HEK293T (cell line): ENCODE results near the gene ANKMY1.

Experiments used
- CTCF ChIA-PET: fragments of 350-600 bp; formaldehyde crosslinking; extraction: SDS; loops from one replicate; lab custom pipeline; 2021; ENCODE audit warnings: antibody characterized with exemption, inconsistent platforms; lab: Yijun Ruan, JAX
- POLR2A ChIA-PET: fragments of 350-600 bp; formaldehyde crosslinking; extraction: SDS; loops from one replicate; lab custom pipeline; 2020; ENCODE audit warnings: antibody characterized with exemption, inconsistent platforms; lab: Yijun Ruan, JAX
- DNase-seq: peaks from one replicate; pipeline ENCODE4 v3.0.0; 2012; ENCODE audit warnings: mixed read lengths; ENCODE audit errors: extremely low spot score
- ARNT ChIP-seq: fragments of 450-650 bp; IDR thresholded peaks from 2 replicates; pipeline ENCODE4 v1.6.1; 2017; ENCODE audit warnings: mild to moderate bottlenecking
- BHLHE40 ChIP-seq: fragments of 450-650 bp; IDR thresholded peaks from 2 replicates; pipeline ENCODE4 v1.6.1; 2016; ENCODE audit warnings: mild to moderate bottlenecking, moderate library complexity, borderline replicate concordance
- CTBP1 ChIP-seq: fragments of 450-650 bp; IDR thresholded peaks from 2 replicates; pipeline ENCODE4 v1.6.1; 2016; ENCODE audit warnings: borderline replicate concordance
- ELF4 ChIP-seq: fragments of 450-650 bp; IDR thresholded peaks from 2 replicates; pipeline ENCODE4 v1.6.1; 2017; ENCODE audit warnings: antibody characterized with exemption
- FOXA1 ChIP-seq: fragments of 450-650 bp; IDR thresholded peaks from 2 replicates; pipeline ENCODE4 v1.6.1; 2016; ENCODE audit warnings: mild to moderate bottlenecking
- FOXK2 ChIP-seq: fragments of 450-650 bp; IDR thresholded peaks from 2 replicates; pipeline ENCODE4 v1.6.1; 2016; ENCODE audit warnings: mild to moderate bottlenecking
- FOXM1 ChIP-seq: fragments of 450-650 bp; IDR thresholded peaks from 2 replicates; pipeline ENCODE4 v1.6.1; 2017; ENCODE audit warnings: mild to moderate bottlenecking, borderline replicate concordance
- HDGF ChIP-seq: fragments of 450-650 bp; IDR thresholded peaks from 2 replicates; pipeline ENCODE4 v1.6.1; 2017; ENCODE audit warnings: antibody characterized with exemption, borderline replicate concordance
- L3MBTL2 ChIP-seq: fragments of 450-650 bp; conservative IDR thresholded peaks from 2 replicates; pipeline ENCODE4 v1.6.1; 2016; ENCODE audit warnings: mild to moderate bottlenecking
- LEF1 ChIP-seq: fragments of 450-650 bp; IDR thresholded peaks from 2 replicates; pipeline ENCODE4 v1.6.1; 2017; ENCODE audit warnings: mild to moderate bottlenecking, borderline replicate concordance
- NFRKB ChIP-seq: fragments of 450-650 bp; IDR thresholded peaks from 2 replicates; pipeline ENCODE4 v1.6.1; 2016; ENCODE audit warnings: mild to moderate bottlenecking, moderate library complexity
- SP1 ChIP-seq: fragments of 450-650 bp; IDR thresholded peaks from 2 replicates; pipeline ENCODE4 v1.6.1; 2017
- SUZ12 ChIP-seq: fragments of 450-650 bp; IDR thresholded peaks from 2 replicates; pipeline ENCODE4 v1.6.1; 2016; ENCODE audit warnings: mild to moderate bottlenecking
- TARDBP ChIP-seq: fragments of 450-650 bp; IDR thresholded peaks from 2 replicates; pipeline ENCODE4 v1.6.1; 2016
- ZNF384 ChIP-seq: fragments of 450-650 bp; IDR thresholded peaks from 2 replicates; pipeline ENCODE4 v1.6.1; 2016
- TF ChIP-seq, protein P1 (sequence below): fragments of 450-650 bp; IDR thresholded peaks from 2 replicates; pipeline ENCODE4 v1.6.1; 2016

The ANKMY1 gene

DNA sequence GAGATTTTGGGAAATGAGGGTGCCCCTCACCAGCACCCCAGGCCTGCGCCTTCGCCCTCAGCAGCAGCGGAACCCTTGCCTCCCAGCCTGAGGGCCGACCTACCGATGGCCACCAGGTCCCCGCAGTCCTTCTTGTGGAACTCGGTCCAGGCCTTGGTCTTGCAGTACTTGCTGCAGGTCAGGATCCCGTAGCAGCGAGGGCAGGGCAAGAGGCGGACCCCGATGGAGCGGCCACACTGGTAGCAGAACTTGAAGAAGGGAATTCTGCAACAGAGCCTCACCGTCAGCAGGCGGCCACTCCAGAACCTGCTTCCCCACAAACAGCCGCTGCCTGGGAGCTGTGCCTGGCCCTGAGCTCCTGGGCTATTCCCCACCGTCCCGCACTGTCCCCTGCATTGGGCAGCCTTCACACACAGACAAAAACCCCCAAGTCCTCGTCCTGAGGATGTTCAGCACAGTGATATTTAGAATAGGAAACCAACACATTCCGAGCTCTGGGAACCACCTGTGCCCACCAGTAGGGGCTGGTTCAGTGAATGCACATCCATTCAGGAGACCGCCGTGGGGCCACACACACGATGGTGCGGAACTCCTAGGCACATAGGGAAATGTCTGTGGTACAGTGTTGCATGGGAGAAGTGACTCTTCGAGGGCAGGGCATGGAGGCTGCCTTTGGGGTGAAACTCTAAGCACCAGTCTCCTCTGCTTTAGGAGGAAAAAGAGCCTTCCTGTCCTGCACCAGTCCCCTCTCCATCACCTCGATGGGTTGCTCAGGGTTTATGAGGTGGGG lies 76.8 kb downstream of the ANKMY1 start:
- POLR2A ChIA-PET: no interaction called here
- CTCF ChIA-PET: no interaction called here
- no peak for DNase-seq
- TF ChIP-seq SUZ12: no peak
- TF ChIP-seq TARDBP: no peak
- no peak for TF ChIP-seq ARNT
- no peak for TF ChIP-seq ELF4
- no peak for TF ChIP-seq FOXM1
- TF ChIP-seq LEF1: no peak
- TF ChIP-seq NFRKB: no peak

DNA sequence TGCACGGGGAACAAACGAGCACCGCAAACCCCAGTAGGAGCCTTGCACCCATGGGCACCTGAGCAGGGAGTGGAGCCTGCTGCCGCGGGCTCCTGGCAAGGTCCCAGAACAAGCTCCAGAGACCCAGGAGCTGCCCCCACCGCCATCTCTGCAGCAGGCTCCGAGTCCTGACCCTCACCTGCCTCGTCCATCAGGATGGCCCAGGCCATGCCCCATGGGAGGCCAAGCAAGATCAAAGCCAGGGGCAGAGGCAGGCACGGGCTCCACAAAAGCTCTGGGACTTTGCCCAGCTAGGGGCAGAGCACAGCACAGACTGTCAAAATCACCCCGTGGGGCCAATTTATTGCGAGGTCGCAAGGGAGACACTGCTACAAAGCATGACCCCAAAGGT lies 78.7 kb downstream of the ANKMY1 start:
- DNase-seq: no peak
- TF ChIP-seq LEF1 (no peak), L3MBTL2 (no peak), ARNT (no peak)
- ChIA-PET POLR2A (no interaction called here), CTCF (interaction anchor here (1.1 kb wide), 1 partner anchor 83 kb away, joined by 3 read pairs; no protein-coding TSS in a partner anchor)

DNA sequence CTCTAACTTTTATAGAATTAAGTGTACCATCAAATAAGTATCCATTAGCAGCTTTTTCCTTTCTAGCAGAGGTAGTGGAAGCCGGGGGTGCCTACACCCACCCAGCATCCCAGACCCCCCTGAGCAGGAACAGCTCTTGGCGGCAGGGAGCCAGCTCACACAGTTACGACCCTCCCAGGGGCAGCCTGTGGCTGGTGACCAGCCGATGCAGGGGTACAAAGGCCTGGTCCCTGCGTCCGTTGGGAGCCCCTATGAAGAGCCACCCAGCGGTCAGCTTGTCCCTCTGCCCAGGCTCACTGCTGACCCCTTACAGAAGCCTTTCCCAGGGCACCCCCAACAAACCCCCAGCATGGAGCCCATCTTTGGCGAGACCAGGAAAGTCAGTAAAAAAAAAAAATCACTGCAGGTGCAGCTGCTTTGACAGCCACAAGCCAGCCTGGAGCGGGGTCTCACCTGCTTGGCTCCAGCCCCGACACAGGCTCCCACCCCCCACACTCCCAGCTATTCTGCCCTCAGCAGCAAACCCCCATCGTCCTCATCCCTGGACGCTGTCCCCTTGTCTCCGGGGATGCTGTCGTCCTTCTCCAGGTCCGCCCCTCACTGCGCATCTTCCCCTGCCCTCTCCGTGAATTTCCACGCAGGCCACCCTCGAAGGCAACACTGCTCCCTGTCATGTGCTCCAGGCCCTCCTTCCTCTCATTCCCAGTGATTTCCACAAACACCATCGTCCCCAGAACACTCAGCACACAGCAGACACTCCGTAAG lies 79.3 kb downstream of the ANKMY1 start:
- DNase-seq: no peak
- CTCF ChIA-PET: no interaction called here
- TF ChIP-seq TARDBP (no peak), SUZ12 (no peak), SP1 (no peak), CTBP1 (no peak), HDGF (no peak), FOXM1 (no peak), ELF4 (no peak), FOXA1 (no peak), BHLHE40 (no peak)
- TF ChIP-seq, protein P1, sequence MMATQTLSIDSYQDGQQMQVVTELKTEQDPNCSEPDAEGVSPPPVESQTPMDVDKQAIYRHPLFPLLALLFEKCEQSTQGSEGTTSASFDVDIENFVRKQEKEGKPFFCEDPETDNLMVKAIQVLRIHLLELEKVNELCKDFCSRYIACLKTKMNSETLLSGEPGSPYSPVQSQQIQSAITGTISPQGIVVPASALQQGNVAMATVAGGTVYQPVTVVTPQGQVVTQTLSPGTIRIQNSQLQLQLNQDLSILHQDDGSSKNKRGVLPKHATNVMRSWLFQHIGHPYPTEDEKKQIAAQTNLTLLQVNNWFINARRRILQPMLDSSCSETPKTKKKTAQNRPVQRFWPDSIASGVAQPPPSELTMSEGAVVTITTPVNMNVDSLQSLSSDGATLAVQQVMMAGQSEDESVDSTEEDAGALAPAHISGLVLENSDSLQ: no peak
- POLR2A ChIA-PET: no interaction called here

DNA sequence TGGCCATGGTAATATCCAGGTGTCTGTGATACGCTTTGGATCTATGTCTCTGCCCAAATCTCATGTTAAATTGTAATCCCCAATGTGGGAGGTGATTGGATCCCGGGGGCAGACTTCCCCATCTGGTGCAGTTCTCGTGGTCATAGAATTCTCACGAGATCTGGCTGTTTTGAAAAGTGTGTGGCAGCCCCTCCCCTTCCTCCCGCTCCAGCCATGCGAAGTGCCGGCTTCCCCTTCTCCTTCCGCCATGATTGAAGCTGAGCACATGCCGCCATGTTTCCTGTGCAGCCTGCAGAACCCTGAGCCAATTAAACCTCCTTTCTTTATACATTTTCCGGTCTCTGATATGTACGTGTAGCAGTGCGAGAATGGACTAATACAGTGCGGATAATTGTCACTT lies 79.9 kb downstream of the ANKMY1 start:
- POLR2A ChIA-PET: no interaction called here
- CTCF ChIA-PET: no interaction called here
- no peak for TF ChIP-seq NFRKB
- no peak for TF ChIP-seq BHLHE40
- TF ChIP-seq SP1: no peak
- no peak for TF ChIP-seq FOXM1
- no peak for TF ChIP-seq ELF4
- TF ChIP-seq LEF1: no peak
- TF ChIP-seq SUZ12: no peak
- no peak for TF ChIP-seq ARNT
- TF ChIP-seq FOXA1: no peak
- no peak for DNase-seq

DNA sequence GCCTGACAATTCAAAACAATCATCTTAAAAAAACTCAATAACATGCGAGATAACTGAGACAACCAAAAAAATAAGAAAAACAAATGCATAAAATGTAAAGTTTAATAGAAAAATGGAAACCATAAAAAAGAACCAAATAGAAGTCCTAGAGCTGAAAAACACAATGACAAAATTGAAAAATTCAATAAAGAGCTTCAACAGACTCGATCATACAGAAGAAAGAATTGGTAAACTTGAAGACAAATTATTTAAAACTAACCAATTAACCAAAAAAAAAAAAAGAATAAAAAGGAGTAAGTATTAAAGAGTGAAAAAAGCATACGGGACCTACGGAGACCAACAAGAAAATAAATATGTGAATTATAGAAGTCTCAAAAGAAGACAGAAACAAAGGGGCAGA lies 84.6 kb downstream of the ANKMY1 start:
- ChIA-PET POLR2A (no interaction called here), CTCF (no interaction called here)

DNA sequence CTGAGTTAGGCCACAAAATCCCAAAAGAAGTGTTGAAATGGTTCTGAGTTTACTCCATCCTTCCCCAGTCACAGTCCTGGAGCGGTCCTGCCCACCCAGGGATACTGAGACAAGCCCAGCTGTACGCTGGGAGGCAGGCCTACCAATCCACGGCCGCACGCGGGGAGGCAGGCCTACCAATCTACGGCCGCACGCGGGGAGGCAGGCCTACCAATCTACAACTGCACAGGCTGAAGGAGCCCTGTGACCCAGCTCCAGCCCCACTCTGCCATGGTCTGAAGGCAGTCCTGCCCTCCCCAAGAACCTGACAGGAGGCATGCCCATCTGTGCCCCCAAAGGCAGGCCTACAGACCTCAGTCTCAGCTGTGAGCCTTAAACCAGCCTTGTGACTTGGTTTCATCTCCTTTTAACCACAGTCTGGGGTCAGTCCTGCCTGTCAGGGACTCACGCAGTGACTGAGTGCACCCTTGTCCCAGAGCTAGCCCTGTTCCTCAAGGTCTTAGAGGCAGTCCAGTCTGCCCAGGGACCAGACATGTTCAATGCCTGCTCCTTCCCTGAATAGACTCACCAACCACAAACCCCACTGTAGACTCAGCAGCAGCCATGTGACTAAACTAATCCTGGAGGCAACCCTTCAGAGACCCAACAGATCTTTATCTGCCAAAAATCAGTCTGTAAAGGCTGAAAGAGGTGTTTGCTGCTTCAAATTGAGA lies 85.6 kb downstream of the ANKMY1 start:
- DNase-seq: no peak
- CTCF ChIA-PET: no interaction called here
- POLR2A ChIA-PET: no interaction called here
- no peak for TF ChIP-seq HDGF
- TF ChIP-seq TARDBP: no peak
- TF ChIP-seq, protein P1: no peak
- TF ChIP-seq ARNT: no peak
- no peak for TF ChIP-seq FOXK2
- no peak for TF ChIP-seq ELF4
- TF ChIP-seq BHLHE40: no peak
- no peak for TF ChIP-seq LEF1
- no peak for TF ChIP-seq ZNF384
- TF ChIP-seq NFRKB: no peak

More for the DNA sequence above, 84.6 kb downstream of the ANKMY1 start:
- TF ChIP-seq, protein P1: no peak
- TF ChIP-seq FOXA1 (no peak), HDGF (no peak), FOXK2 (no peak)
- no peak for DNase-seq
